ENCODE measurements around the gene CTXN1. TPM values are rescaled to one million over a fixed set of nuclear protein-coding genes. Genes with fewer than 3 reads are reported as not detected.
A peak's percentile ranks its signal among the peaks of the same experiment; 100 is the strongest.

Gene CTXN1
- total RNA-seq, 4 donors from 2014 or later, result 2.9 to 29.7 (median 4.8) TPM

DNA sequence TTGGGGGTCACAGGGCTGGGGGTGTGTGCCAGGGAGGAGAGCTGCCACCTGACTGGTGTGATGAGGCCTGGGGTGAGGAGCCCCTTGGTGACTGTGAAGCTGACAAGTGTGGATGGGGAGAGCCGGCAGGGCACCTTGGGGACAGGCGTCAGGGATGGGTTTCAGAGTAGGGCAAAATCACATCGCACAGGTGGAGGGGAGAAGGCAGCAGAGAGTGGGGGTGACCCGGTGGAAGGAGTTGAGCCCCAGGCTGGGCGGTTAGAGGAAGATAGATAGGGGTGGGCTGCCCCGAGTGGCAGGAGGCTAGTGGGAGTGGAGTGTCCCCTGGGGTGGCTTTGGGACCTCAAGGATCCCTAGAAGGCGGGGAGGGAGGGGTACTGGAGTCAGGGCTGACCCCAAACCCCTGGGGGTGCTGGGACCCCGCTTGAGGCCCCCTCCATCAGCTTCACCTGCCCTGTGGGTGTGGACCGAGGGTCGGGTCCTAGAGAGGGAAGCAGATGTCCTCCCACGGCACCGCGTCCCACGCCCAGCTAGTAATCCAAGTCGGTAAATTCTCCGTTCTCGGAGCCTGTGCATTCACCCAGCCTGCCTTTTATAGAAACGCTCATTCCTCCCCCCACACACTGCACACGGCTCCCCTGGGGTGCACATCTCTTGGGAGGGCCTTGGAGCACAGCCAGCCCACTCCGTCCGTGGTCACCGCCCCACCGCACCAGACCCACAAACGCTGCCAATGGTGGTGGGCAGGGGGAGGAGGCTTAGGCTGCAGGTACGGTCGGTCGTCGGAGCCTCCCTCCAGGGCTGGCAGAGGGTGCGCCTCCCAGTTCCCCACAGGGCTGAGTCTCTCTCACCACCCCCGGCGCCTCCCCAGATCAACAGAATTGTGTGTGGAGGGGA, 2.4 kb downstream of the CTXN1 start:
- H3K4me3 ChIP-seq, result no peak overlapping the region
- no peaks in the 10 kb centered on the region for H3K9me3 ChIP-seq
- WGBS, 2 donors (ENCODE audit: low coverage in 1 of 2), result 76 to 83% methylated on average over 6 to 31 of the region's 31 CpGs
- intact Hi-C loops (cut with DNase I; ENCODE audit: low total_unique reads), result no loop called here
- H3K36me3 ChIP-seq, result peaks cover 0 to 10% (median 0%) of the 10 kb centered on the region in 4 donors
- no peak for DNase-seq
- TF ChIP-seq, protein P1, sequence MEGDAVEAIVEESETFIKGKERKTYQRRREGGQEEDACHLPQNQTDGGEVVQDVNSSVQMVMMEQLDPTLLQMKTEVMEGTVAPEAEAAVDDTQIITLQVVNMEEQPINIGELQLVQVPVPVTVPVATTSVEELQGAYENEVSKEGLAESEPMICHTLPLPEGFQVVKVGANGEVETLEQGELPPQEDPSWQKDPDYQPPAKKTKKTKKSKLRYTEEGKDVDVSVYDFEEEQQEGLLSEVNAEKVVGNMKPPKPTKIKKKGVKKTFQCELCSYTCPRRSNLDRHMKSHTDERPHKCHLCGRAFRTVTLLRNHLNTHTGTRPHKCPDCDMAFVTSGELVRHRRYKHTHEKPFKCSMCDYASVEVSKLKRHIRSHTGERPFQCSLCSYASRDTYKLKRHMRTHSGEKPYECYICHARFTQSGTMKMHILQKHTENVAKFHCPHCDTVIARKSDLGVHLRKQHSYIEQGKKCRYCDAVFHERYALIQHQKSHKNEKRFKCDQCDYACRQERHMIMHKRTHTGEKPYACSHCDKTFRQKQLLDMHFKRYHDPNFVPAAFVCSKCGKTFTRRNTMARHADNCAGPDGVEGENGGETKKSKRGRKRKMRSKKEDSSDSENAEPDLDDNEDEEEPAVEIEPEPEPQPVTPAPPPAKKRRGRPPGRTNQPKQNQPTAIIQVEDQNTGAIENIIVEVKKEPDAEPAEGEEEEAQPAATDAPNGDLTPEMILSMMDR (IDR thresholded peaks at IDR 0.05), result no peak
- no peak for TF ChIP-seq EP300 (IDR thresholded peaks at IDR 0.05; ENCODE audit: low read depth)
- peak; percentile 8 for TF ChIP-seq POLR2A (IDR thresholded peaks at IDR 0.05)
- TF ChIP-seq POLR2AphosphoS5 (IDR thresholded peaks at IDR 0.05), result no peak
- in situ Hi-C loops (cut with MboI; ENCODE audit: low pct_ligation_motif_present in 1 of 4, low pct_unique_long_range_greater_than_20kb in 1 of 4, low sequenced_read_pairs in 3 of 4), result no loop called here
- H3K4me1 ChIP-seq, result peaks cover 40 to 66% (median 52%) of the 10 kb centered on the region in 4 donors
- H3K27ac ChIP-seq, result peak overlapping the region; percentile 14 to 91 (median 83)
- peaks cover 12% of the 10 kb centered on the region for H3K27me3 ChIP-seq

DNA sequence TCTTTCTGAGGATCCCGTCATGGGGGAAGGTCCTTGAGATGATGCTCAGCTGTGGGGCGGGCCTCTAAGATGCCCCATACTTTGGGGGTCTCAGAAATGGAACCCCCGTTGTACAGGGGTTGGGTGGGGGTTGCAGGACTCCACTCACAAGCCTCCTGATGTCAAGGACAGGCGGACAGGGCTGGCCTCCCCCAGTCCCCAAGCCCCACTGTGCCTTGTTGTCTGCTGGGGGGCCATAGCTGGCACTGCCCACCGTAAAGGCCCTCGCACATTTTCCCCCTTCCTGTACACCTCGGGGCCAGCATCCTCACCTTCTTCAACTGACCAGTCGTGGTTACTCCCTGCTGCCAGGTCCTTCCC, 3.1 kb downstream of the CTXN1 start:
- intact Hi-C loops (cut with DNase I; ENCODE audit: low total_unique reads) (no loop called here), in situ Hi-C loops (cut with MboI; ENCODE audit: low pct_ligation_motif_present in 1 of 4, low pct_unique_long_range_greater_than_20kb in 1 of 4, low sequenced_read_pairs in 3 of 4) (no loop called here)
- no peak for DNase-seq
- Histone ChIP-seq H3K9me3 (no peaks in the 10 kb centered on the region), H3K27me3 (peaks cover 19% of the 10 kb centered on the region), H3K4me3 (no peak overlapping the region), H3K4me1 (peaks cover 37 to 64% (median 50%) of the 10 kb centered on the region in 4 donors), H3K27ac (peak overlapping the region in 3 of 4 donors; percentile 80 to 91 (median 86)), H3K36me3 (peaks cover 0 to 10% (median 0%) of the 10 kb centered on the region in 4 donors)
- 83% methylated on average over 8 of the region's 8 CpGs; no CpG with 5 or more reads in 1 of the 2 donors for WGBS, 2 donors (ENCODE audit: low coverage in 1 of 2)
- TF ChIP-seq, protein P1 (IDR thresholded peaks at IDR 0.05), result no peak
- TF ChIP-seq POLR2A (IDR thresholded peaks at IDR 0.05) (no peak), EP300 (IDR thresholded peaks at IDR 0.05; ENCODE audit: low read depth) (no peak), POLR2AphosphoS5 (IDR thresholded peaks at IDR 0.05) (no peak)

DNA sequence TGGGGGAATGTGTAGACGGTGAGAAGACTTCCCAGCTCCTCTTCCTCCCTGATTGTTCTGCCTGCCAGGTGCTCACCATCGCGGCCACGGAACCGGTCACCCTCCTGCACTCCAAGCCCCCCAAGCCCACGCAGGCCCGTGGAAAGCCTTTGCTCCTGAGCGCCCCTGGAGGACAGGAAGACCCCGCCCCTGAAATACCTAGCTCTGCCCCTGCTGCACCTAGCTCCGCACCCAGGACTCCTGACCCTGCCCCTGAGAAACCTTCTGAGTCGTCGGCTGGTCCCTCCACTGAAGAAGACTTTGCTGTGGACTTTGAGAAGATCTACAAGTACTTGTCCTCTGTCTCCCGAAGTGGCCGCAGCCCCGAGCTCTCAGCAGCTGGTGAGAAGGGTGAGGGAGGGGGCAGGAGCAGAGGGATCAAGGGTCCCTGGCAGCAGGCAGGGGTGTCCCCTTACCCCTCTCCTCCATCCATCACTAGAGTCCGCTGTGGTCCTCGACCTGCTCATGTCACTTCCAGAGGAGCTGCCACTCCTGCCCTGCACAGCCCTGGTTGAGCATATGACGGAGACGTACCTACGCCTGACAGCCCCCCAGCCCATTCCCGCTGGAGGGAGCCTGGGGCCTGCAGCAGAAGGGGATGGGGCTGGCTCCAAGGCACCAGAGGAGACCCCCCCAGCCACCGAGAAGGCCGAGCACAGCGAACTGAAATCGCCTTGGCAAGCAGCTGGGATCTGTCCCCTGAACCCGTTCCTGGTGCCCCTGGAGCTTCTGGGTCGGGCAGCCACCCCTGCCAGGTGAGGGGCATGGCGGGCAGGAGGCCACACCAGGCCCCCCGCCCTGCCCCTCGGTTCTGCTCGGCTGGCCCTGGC, 3.7 kb downstream of the CTXN1 start:
- in situ Hi-C loops (cut with MboI; ENCODE audit: low pct_ligation_motif_present in 1 of 4, low pct_unique_long_range_greater_than_20kb in 1 of 4, low sequenced_read_pairs in 3 of 4) (no loop called here), intact Hi-C loops (cut with DNase I; ENCODE audit: low total_unique reads) (no loop called here)
- no peak for DNase-seq
- WGBS, 2 donors (ENCODE audit: low coverage in 1 of 2), result 94% methylated on average over 30 of the region's 31 CpGs; no CpG with 5 or more reads in 1 of the 2 donors
- peaks cover 0 to 10% (median 0%) of the 10 kb centered on the region in 4 donors for H3K36me3 ChIP-seq
- peak overlapping the region; percentile 88 to 97 (median 91) for H3K27ac ChIP-seq
- H3K9me3 ChIP-seq, result no peaks in the 10 kb centered on the region
- H3K27me3 ChIP-seq, result peaks cover 25% of the 10 kb centered on the region
- TF ChIP-seq POLR2AphosphoS5 (IDR thresholded peaks at IDR 0.05), result no peak
- H3K4me1 ChIP-seq, result peaks cover 33 to 64% (median 52%) of the 10 kb centered on the region in 4 donors
- no peak overlapping the region for H3K4me3 ChIP-seq

DNA sequence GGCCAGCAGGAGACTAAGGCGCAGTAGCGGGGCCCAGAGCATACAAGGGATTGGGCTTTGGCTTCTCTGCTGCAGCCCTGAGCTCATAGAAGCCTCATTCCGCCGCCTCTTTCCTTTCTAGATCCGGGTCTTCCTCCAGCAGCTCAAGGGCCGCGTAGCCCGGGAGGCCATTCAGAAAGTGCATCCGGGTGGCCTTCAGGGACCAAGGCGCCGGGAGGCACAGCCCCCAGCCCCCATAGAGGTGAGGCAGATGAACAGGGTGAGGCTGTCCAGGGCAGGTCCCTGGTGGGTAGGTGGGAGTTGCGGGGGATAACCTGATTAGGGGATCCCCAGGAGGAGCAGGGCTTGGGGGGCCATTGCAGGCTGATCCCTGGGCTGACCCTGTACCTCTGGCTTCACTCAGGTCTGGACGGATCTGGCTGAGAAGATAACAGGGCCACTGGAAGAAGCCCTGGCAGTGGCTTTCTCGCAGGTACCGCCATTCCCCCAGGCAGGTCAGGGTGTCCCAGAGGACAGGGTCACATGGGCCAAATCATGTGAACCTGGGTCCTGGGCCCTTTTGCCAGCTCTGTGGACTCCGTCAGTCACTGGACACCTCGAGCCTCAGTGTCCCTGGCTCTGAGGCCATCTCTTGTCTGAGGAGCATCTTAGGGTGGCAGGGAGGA, 4.5 kb downstream of the CTXN1 start:
- Histone ChIP-seq H3K36me3 (peaks cover 0 to 10% (median 0%) of the 10 kb centered on the region in 4 donors), H3K9me3 (no peaks in the 10 kb centered on the region), H3K4me1 (peaks cover 27 to 64% (median 52%) of the 10 kb centered on the region in 4 donors), H3K27ac (peak overlapping the region; percentile 88 to 97 (median 91)), H3K27me3 (peaks cover 33% of the 10 kb centered on the region), H3K4me3 (peak overlapping the region; percentile 29 to 73 (median 45))
- DNase-seq, result no peak
- intact Hi-C loops (cut with DNase I; ENCODE audit: low total_unique reads), result no loop called here
- in situ Hi-C loops (cut with MboI; ENCODE audit: low pct_ligation_motif_present in 1 of 4, low pct_unique_long_range_greater_than_20kb in 1 of 4, low sequenced_read_pairs in 3 of 4), result no loop called here
- TF ChIP-seq EP300 (IDR thresholded peaks at IDR 0.05; ENCODE audit: low read depth) (no peak), POLR2A (IDR thresholded peaks at IDR 0.05) (peak; percentile 5)
- WGBS, 2 donors (ENCODE audit: low coverage in 1 of 2), result 40% methylated on average over 16 of the region's 17 CpGs; no CpG with 5 or more reads in 1 of the 2 donors

All from transverse colon (tissue), 4 donors.